Mesothelial cell of epicardium (in vitro differentiated cells): ENCODE data around the gene TFDP1. TPM values are rescaled to one million over a fixed set of nuclear protein-coding genes. Genes with fewer than 3 reads are reported as not detected.

Experiments used
- DNase-seq, 2 experiments: peaks; one replicate each; pipeline ENCODE4 v3.0.0; 2021; ENCODE audit warnings: low spot score in 2 of 2; ENCODE audit not compliant: unreplicated experiment in 2 of 2
- H3K27ac Mint-ChIP-seq: 2 replicates; pipeline ENCODE4 v1.8.0; 2021; ENCODE audit warnings: mixed read lengths
- H3K27me3 Mint-ChIP-seq: 2 replicates; pipeline ENCODE4 v1.8.0; 2021; ENCODE audit warnings: low read depth, mixed read lengths
- H3K36me3 Mint-ChIP-seq: 2 replicates; pipeline ENCODE4 v1.8.0; 2021; ENCODE audit warnings: mixed read lengths
- H3K4me1 Mint-ChIP-seq: 2 replicates; pipeline ENCODE4 v1.8.0; 2021; ENCODE audit warnings: mixed read lengths
- H3K4me3 Mint-ChIP-seq: 2 replicates; pipeline ENCODE4 v1.8.0; 2021; ENCODE audit warnings: mild to moderate bottlenecking, moderate library complexity, mixed read lengths
- H3K9me3 Mint-ChIP-seq: 2 replicates; pipeline ENCODE4 v1.8.0; 2021; ENCODE audit warnings: mixed read lengths
- CTCF ChIP-seq: fragments of 200-600 bp; sonication (generic); IDR thresholded peaks from one replicate; pipeline ENCODE4 v1.5.0; 2021; ENCODE audit warnings: antibody characterized with exemption; ENCODE audit not compliant: unreplicated experiment
- total RNA-seq: library from RNA; stranded (reverse); gene quantifications from 3 replicates; pipeline ENCODE4 v1.2.1, GENCODE V29; 2021

The TFDP1 gene
- total RNA-seq, 1 donor from 2014 or later, result 52.6 TPM

GRCh38 chr13:113538689-113539058 lies 45.9 kb upstream of the TFDP1 start:
- no peak overlapping the region for H3K4me3 Mint-ChIP-seq
- H3K27me3 Mint-ChIP-seq, result no peaks in the 10 kb centered on the region
- H3K36me3 Mint-ChIP-seq, result peaks cover 39% of the 10 kb centered on the region
- peaks cover 21% of the 10 kb centered on the region for H3K9me3 Mint-ChIP-seq
- H3K4me1 Mint-ChIP-seq, result peaks cover 20% of the 10 kb centered on the region
- H3K27ac Mint-ChIP-seq, result peak overlapping the region; percentile 43
- no peak for DNase-seq
- TF ChIP-seq CTCF, result no peak

- no peak for TF ChIP-seq CTCF
- Mint-ChIP-seq H3K36me3 (peaks cover 44% of the 10 kb centered on the region), H3K27ac (no peak overlapping the region), H3K27me3 (no peaks in the 10 kb centered on the region), H3K4me1 (peaks cover 17% of the 10 kb centered on the region), H3K9me3 (peaks cover 22% of the 10 kb centered on the region), H3K4me3 (no peak overlapping the region)
- no peak for DNase-seq
These were observed 45.4 kb upstream of the TFDP1 start for GRCh38 chr13:113539176-113539575.

- peaks cover 18% of the 10 kb centered on the region for H3K4me1 Mint-ChIP-seq
- no peaks in the 10 kb centered on the region for H3K27me3 Mint-ChIP-seq
- TF ChIP-seq CTCF, result no peak
- peaks cover 44% of the 10 kb centered on the region for H3K36me3 Mint-ChIP-seq
- no peak for DNase-seq
- H3K9me3 Mint-ChIP-seq, result peaks cover 22% of the 10 kb centered on the region
- H3K27ac Mint-ChIP-seq, result no peak overlapping the region
- no peak overlapping the region for H3K4me3 Mint-ChIP-seq
These were observed 44.7 kb upstream of the TFDP1 start for GRCh38 chr13:113539822-113540221.

GRCh38 chr13:113540523-113540922 lies 44.0 kb upstream of the TFDP1 start:
- Mint-ChIP-seq H3K27me3 (no peaks in the 10 kb centered on the region), H3K27ac (no peak overlapping the region), H3K4me3 (no peak overlapping the region), H3K4me1 (peaks cover 20% of the 10 kb centered on the region), H3K9me3 (peaks cover 22% of the 10 kb centered on the region), H3K36me3 (peaks cover 42% of the 10 kb centered on the region)
- no peak for DNase-seq
- TF ChIP-seq CTCF, result no peak

- H3K36me3 Mint-ChIP-seq, result peaks cover 35% of the 10 kb centered on the region
- H3K9me3 Mint-ChIP-seq, result peaks cover 22% of the 10 kb centered on the region
- no peak overlapping the region for H3K27ac Mint-ChIP-seq
- H3K27me3 Mint-ChIP-seq, result no peaks in the 10 kb centered on the region
- no peak for DNase-seq
- TF ChIP-seq CTCF, result no peak
- no peak overlapping the region for H3K4me3 Mint-ChIP-seq
- H3K4me1 Mint-ChIP-seq, result peaks cover 31% of the 10 kb centered on the region
These were observed 41.7 kb upstream of the TFDP1 start for GRCh38 chr13:113542751-113543424.
